GM23338 (cell line): ENCODE results near the gene ELF5.

ENCODE experiments used
- CREB1 ChIP-seq: fragments of 250-450 bp; sonication (Bioruptor Pico); IDR thresholded peaks from 2 replicates; pipeline ENCODE4 v1.5.0; 2020; ENCODE audit warnings: low read depth, mild to moderate bottlenecking, moderate library complexity
- EZH2 ChIP-seq: fragments of 200-600 bp; sonication (generic); IDR thresholded peaks from one replicate; pipeline ENCODE4 v1.8.0; 2017; ENCODE audit warnings: antibody characterized with exemption, mild to moderate bottlenecking, low read depth; ENCODE audit not compliant: unreplicated experiment
- EZH2phosphoT487 ChIP-seq: fragments of 200-600 bp; sonication (generic); IDR thresholded peaks from one replicate; pipeline ENCODE4 v1.8.1; 2018; ENCODE audit warnings: antibody characterized with exemption; ENCODE audit not compliant: unreplicated experiment
- JUNB ChIP-seq: IDR thresholded peaks from one replicate; pipeline ENCODE4 v1.6.1; 2016; ENCODE audit warnings: antibody characterized with exemption; ENCODE audit not compliant: unreplicated experiment
- POLR2AphosphoS5 ChIP-seq: IDR thresholded peaks from 2 replicates; pipeline ENCODE4 v1.6.1; 2016; ENCODE audit warnings: antibody characterized with exemption, low read depth
- TF ChIP-seq, protein P1 (sequence below), 2 experiments: fragments of 200-600 bp in 1 of 2; sonication (generic) in 1 of 2; conservative IDR thresholded peaks; 2 replicates each; pipeline versions ENCODE4 v1.5.1 to v1.6.1; 2016 to 2017; ENCODE audit warnings: antibody characterized with exemption in 2 of 2, low read depth in 2 of 2, mild to moderate bottlenecking in 2 of 2, moderate library complexity in 1 of 2
- TF ChIP-seq, protein P2 (sequence below): IDR thresholded peaks from one replicate; pipeline ENCODE4 v1.6.1; 2018; ENCODE audit warnings: antibody characterized with exemption; ENCODE audit not compliant: unreplicated experiment

DNA sequence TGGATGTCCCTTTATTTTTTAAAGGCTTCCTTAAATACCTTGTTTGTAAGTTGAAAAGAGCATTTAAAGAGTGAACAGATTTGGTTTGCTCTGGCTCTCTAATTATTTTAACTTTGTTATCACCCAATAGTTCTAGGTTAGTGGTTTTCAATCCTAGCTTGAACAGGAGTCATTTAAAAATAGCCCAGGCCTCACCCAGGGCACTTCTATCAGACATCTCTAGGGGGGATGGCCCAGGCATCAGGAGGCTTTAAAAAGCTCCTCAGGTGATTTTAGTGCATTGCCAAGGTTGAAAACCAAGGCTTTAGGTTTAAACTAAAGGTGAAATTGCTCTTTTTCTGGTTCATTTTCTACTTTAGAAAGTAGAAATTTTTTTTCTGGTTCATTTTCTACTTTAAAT lies 66.5 kb downstream of the ELF5 start:
- TF ChIP-seq POLR2AphosphoS5 (no peak), JUNB (no peak), EZH2 (no peak), CREB1 (CRISPR knock-in tag) (no peak), EZH2phosphoT487 (no peak)
- TF ChIP-seq, protein P1, sequence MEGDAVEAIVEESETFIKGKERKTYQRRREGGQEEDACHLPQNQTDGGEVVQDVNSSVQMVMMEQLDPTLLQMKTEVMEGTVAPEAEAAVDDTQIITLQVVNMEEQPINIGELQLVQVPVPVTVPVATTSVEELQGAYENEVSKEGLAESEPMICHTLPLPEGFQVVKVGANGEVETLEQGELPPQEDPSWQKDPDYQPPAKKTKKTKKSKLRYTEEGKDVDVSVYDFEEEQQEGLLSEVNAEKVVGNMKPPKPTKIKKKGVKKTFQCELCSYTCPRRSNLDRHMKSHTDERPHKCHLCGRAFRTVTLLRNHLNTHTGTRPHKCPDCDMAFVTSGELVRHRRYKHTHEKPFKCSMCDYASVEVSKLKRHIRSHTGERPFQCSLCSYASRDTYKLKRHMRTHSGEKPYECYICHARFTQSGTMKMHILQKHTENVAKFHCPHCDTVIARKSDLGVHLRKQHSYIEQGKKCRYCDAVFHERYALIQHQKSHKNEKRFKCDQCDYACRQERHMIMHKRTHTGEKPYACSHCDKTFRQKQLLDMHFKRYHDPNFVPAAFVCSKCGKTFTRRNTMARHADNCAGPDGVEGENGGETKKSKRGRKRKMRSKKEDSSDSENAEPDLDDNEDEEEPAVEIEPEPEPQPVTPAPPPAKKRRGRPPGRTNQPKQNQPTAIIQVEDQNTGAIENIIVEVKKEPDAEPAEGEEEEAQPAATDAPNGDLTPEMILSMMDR (conservative IDR thresholded peaks at IDR 0.05; ENCODE audit: low read depth in 2 of 2): no peak
- TF ChIP-seq, protein P2, sequence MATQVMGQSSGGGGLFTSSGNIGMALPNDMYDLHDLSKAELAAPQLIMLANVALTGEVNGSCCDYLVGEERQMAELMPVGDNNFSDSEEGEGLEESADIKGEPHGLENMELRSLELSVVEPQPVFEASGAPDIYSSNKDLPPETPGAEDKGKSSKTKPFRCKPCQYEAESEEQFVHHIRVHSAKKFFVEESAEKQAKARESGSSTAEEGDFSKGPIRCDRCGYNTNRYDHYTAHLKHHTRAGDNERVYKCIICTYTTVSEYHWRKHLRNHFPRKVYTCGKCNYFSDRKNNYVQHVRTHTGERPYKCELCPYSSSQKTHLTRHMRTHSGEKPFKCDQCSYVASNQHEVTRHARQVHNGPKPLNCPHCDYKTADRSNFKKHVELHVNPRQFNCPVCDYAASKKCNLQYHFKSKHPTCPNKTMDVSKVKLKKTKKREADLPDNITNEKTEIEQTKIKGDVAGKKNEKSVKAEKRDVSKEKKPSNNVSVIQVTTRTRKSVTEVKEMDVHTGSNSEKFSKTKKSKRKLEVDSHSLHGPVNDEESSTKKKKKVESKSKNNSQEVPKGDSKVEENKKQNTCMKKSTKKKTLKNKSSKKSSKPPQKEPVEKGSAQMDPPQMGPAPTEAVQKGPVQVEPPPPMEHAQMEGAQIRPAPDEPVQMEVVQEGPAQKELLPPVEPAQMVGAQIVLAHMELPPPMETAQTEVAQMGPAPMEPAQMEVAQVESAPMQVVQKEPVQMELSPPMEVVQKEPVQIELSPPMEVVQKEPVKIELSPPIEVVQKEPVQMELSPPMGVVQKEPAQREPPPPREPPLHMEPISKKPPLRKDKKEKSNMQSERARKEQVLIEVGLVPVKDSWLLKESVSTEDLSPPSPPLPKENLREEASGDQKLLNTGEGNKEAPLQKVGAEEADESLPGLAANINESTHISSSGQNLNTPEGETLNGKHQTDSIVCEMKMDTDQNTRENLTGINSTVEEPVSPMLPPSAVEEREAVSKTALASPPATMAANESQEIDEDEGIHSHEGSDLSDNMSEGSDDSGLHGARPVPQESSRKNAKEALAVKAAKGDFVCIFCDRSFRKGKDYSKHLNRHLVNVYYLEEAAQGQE: no peak
